Measurements from ENCODE around the gene KRAS.
A peak's percentile ranks its signal among the peaks of the same experiment; 100 is the strongest.

The KRAS gene

GRCh38 chr12:25186038-25186787, 64.5 kb downstream of the KRAS start:
- H3K27ac ChIP-seq, result no peak overlapping the region
- TF ChIP-seq ZFX (IDR thresholded peaks at IDR 0.05; ENCODE audit: borderline replicate concordance) (no peak), CTCF (IDR thresholded peaks at IDR 0.05) (no peak)

GRCh38 chr12:25184132-25184531, 66.6 kb downstream of the KRAS start:
- TF ChIP-seq ZFX (IDR thresholded peaks at IDR 0.05; ENCODE audit: borderline replicate concordance), result no peak
- TF ChIP-seq CTCF (IDR thresholded peaks at IDR 0.05), result no peak
- no peak overlapping the region for H3K27ac ChIP-seq

- no peak for TF ChIP-seq CTCF (IDR thresholded peaks at IDR 0.05)
- no peak for TF ChIP-seq ZFX (IDR thresholded peaks at IDR 0.05; ENCODE audit: borderline replicate concordance)
- H3K27ac ChIP-seq, result no peak overlapping the region
These were observed 68.0 kb downstream of the KRAS start for GRCh38 chr12:25182765-25183164.

- no peak overlapping the region for H3K27ac ChIP-seq
- TF ChIP-seq CTCF (IDR thresholded peaks at IDR 0.05) (no peak), ZFX (IDR thresholded peaks at IDR 0.05; ENCODE audit: borderline replicate concordance) (no peak)
These were observed 87.9 kb downstream of the KRAS start for GRCh38 chr12:25162866-25163265.

- H3K27ac ChIP-seq, result no peak overlapping the region
- no peak for TF ChIP-seq CTCF (IDR thresholded peaks at IDR 0.05)
- no peak for TF ChIP-seq ZFX (IDR thresholded peaks at IDR 0.05; ENCODE audit: borderline replicate concordance)
These were observed 94.7 kb downstream of the KRAS start for GRCh38 chr12:25156061-25156460.

- H3K27ac ChIP-seq, result no peak overlapping the region
- TF ChIP-seq ZFX (IDR thresholded peaks at IDR 0.05; ENCODE audit: borderline replicate concordance) (no peak), CTCF (IDR thresholded peaks at IDR 0.05) (peak; percentile 93)
These were observed 95.6 kb downstream of the KRAS start for GRCh38 chr12:25155022-25155576.
